GM19099 (cell line): Measurements from ENCODE around the gene CLIP2.

ENCODE experiments used
- POLR2A ChIP-seq: IDR thresholded peaks from 3 replicates; pipeline ENCODE4 v1.6.1; 2011; ENCODE audit warnings: low read depth; ENCODE audit not compliant: insufficient read length; ENCODE audit errors: extremely low read depth

Gene CLIP2

GRCh38 chr7:74372511-74373111, 83.4 kb downstream of the CLIP2 start:
- no peak for TF ChIP-seq POLR2A

GRCh38 chr7:74373536-74373935, 84.3 kb downstream of the CLIP2 start:
- TF ChIP-seq POLR2A: no peak

GRCh38 chr7:74375726-74376220, 86.6 kb downstream of the CLIP2 start:
- no peak for TF ChIP-seq POLR2A

GRCh38 chr7:74376256-74377036, 87.2 kb downstream of the CLIP2 start:
- TF ChIP-seq POLR2A: no peak

- no peak for TF ChIP-seq POLR2A
Observed at GRCh38 chr7:74379938-74380337, 90.7 kb downstream of the CLIP2 start.

- no peak for TF ChIP-seq POLR2A
Observed at GRCh38 chr7:74380720-74381119, 91.5 kb downstream of the CLIP2 start.

- TF ChIP-seq POLR2A: no peak
Observed at GRCh38 chr7:74387606-74388005, 98.4 kb downstream of the CLIP2 start.

GRCh38 chr7:74388880-74389415, 99.7 kb downstream of the CLIP2 start:
- no peak for TF ChIP-seq POLR2A

- TF ChIP-seq POLR2A: no peak
Observed at GRCh38 chr7:74395745-74396311, 106.6 kb downstream of the CLIP2 start.

- TF ChIP-seq POLR2A: no peak
Observed at GRCh38 chr7:74396993-74397392, 107.8 kb downstream of the CLIP2 start.

GRCh38 chr7:74398426-74398825, 109.2 kb downstream of the CLIP2 start:
- TF ChIP-seq POLR2A: no peak

GRCh38 chr7:74399006-74399405, 109.8 kb downstream of the CLIP2 start:
- TF ChIP-seq POLR2A: no peak

GRCh38 chr7:74400420-74401136, 111.4 kb downstream of the CLIP2 start:
- no peak for TF ChIP-seq POLR2A

GRCh38 chr7:74401137-74401859, 112.1 kb downstream of the CLIP2 start:
- no peak for TF ChIP-seq POLR2A
